HepG2 (cell line): Measurements from ENCODE around the gene IGSF8. TPM values are rescaled to one million over a fixed set of nuclear protein-coding genes. Genes with fewer than 3 reads are reported as not detected.

ENCODE experiments used
- ATAC-seq: fragments of 200-7000 bp; cut with Tn5 transposase; 3 replicates; pipeline ENCODE4 v1.9.1; 2020; ENCODE audit warnings: mild to moderate bottlenecking, moderate library complexity
- BruUV-seq: library from RNA; stranded (reverse); fragments of 400-500 nt; replicated peaks from 2 replicates; lab custom pipeline; 2021; lab: Mats Ljungman, UMichigan
- CTCF ChIA-PET: fragments of 300-600 bp; formaldehyde crosslinking; extraction: SDS; loops from one replicate; lab custom pipeline; 2021; ENCODE audit warnings: low total read pairs, inconsistent platforms, low intra/inter-chr PET ratio; lab: Yijun Ruan, JAX
- POLR2A ChIA-PET: fragments of 350-600 bp; sonication (Branson Sonifier 250); formaldehyde crosslinking; loops from one replicate; lab custom pipeline; 2020; ENCODE audit warnings: antibody characterized with exemption, inconsistent platforms; lab: Yijun Ruan, JAX
- DNase-seq: peaks from one replicate; pipeline ENCODE4 v3.0.0-alpha.2; 2015; ENCODE audit warnings: low spot score
- FAIRE-seq: peaks from 3 replicates; lab custom pipeline; 2011; peaks lifted over from hg19 to GRCh38; lab: Jason Lieb, UNC
- H2AFZ ChIP-seq: one replicate; pipeline ENCODE4 v1.6.1; 2011; ENCODE audit warnings: low read length, inconsistent platforms
- H3K27ac ChIP-seq: fragments of 300-600 bp; 3 replicates; pipeline ENCODE4 v1.8.0; 2011; ENCODE audit warnings: mixed run types, mild to moderate bottlenecking, mixed read lengths, low read length, inconsistent platforms; ENCODE audit not compliant: insufficient read depth; ENCODE audit errors: extremely low read length
- H3K27me3 ChIP-seq, 2 experiments: fragments of 200-600 bp in 1 of 2; 2 replicates in 1 of 2; 3 replicates in 1 of 2; pipeline versions ENCODE4 v1.6.0 to v1.8.0; 2011; ENCODE audit warnings: low read length in 2 of 2, mild to moderate bottlenecking in 2 of 2, moderate library complexity in 2 of 2, inconsistent platforms in 1 of 2; ENCODE audit not compliant: insufficient read depth in 2 of 2, control insufficient read depth in 1 of 2
- H3K36me3 ChIP-seq, 2 experiments: fragments of 200-600 bp in 1 of 2; replicated peaks in 1 of 2; 2 replicates in 1 of 2; 3 replicates in 1 of 2; pipeline versions ENCODE4 v1.5.1 to v1.8.0; 2011; ENCODE audit warnings: low read length in 2 of 2, inconsistent platforms in 1 of 2; ENCODE audit not compliant: insufficient read depth in 2 of 2, control insufficient read depth in 1 of 2
- H3K4me1 ChIP-seq: 2 replicates; pipeline ENCODE4 v1.5.1; 2012; ENCODE audit warnings: low read length, inconsistent platforms; ENCODE audit not compliant: insufficient read depth
- H3K4me2 ChIP-seq: 2 replicates; pipeline ENCODE4 v1.6.0; 2011; ENCODE audit warnings: low read depth, low read length, inconsistent platforms
- H3K4me3 ChIP-seq, 3 experiments: fragments of 200-600 bp in 1 of 3; sonication (generic), shearing (Covaris generic) in 1 of 3; replicated peaks in 1 of 3; 2 replicates each; pipeline ENCODE4 v1.5.1; 2011 to 2016; ENCODE audit warnings: low read length in 3 of 3, inconsistent platforms in 2 of 3, low read depth in 2 of 3, mild to moderate bottlenecking in 2 of 3, control low read depth in 1 of 3, mixed read lengths in 1 of 3; ENCODE audit not compliant: insufficient read depth in 1 of 3
- H3K79me2 ChIP-seq: one replicate; pipeline ENCODE4 v1.6.1; 2011; ENCODE audit warnings: low read length, inconsistent platforms; ENCODE audit not compliant: insufficient read depth
- H3K9ac ChIP-seq: 2 replicates; pipeline ENCODE4 v1.6.0; 2011; ENCODE audit warnings: mild to moderate bottlenecking, low read depth, low read length, inconsistent platforms; ENCODE audit not compliant: insufficient read depth
- H3K9me3 ChIP-seq: 2 replicates; pipeline ENCODE4 v1.5.1; 2012; ENCODE audit warnings: mild to moderate bottlenecking, low read length
- H4K20me1 ChIP-seq: 2 replicates; pipeline ENCODE4 v1.6.0; 2011; ENCODE audit warnings: inconsistent platforms, mild to moderate bottlenecking, low read length, moderate library complexity; ENCODE audit not compliant: insufficient read depth
- CBFB ChIP-seq: sonication (generic); formaldehyde crosslinking; IDR thresholded peaks from 2 replicates; pipeline ENCODE4 v1.4.0; 2020; ENCODE audit warnings: missing genetic modification reagents
- GABPB1 ChIP-seq: IDR thresholded peaks from 2 replicates; pipeline ENCODE4 v1.6.1; 2016; ENCODE audit warnings: mild to moderate bottlenecking, missing genetic modification reagents, moderate library complexity, missing compliant biosample characterization
- LCORL ChIP-seq, 2 experiments: fragments of 450-650 bp in 1 of 2; sonication (generic) in 1 of 2; formaldehyde crosslinking in 1 of 2; IDR thresholded peaks; 2 replicates each; pipeline versions ENCODE4 v1.5.0 to v1.6.1; 2017 to 2020; ENCODE audit warnings: antibody characterized with exemption in 1 of 2, missing genetic modification reagents in 1 of 2
- MAZ ChIP-seq, 2 experiments: sonication (generic) in 1 of 2; formaldehyde crosslinking in 1 of 2; IDR thresholded peaks; 2 replicates each; pipeline versions ENCODE4 v1.5.0 to v1.6.1; 2012 to 2020; ENCODE audit warnings: low read depth in 2 of 2, mild to moderate bottlenecking in 2 of 2, borderline replicate concordance in 1 of 2, improper control_type of control experiment in 1 of 2, low read length in 1 of 2, missing genetic modification reagents in 1 of 2, moderate library complexity in 1 of 2
- MED1 ChIP-seq: sonication (generic); formaldehyde crosslinking; IDR thresholded peaks from 2 replicates; pipeline ENCODE4 v1.4.0; 2020; ENCODE audit warnings: missing genetic modification reagents
- MED8 ChIP-seq: sonication (generic); formaldehyde crosslinking; IDR thresholded peaks from 2 replicates; pipeline ENCODE4 v1.8.1; 2023; ENCODE audit warnings: mild to moderate bottlenecking, missing genetic modification reagents; ENCODE audit not compliant: insufficient replicate concordance
- MEIS2 ChIP-seq: sonication (generic); formaldehyde crosslinking; IDR thresholded peaks from 2 replicates; pipeline ENCODE4 v1.9.0; 2021; ENCODE audit warnings: mild to moderate bottlenecking, missing genetic modification reagents
- PITX1 ChIP-seq: sonication (generic); formaldehyde crosslinking; IDR thresholded peaks from 2 replicates; pipeline ENCODE4 v1.5.1; 2020; ENCODE audit warnings: mild to moderate bottlenecking, missing genetic modification reagents
- RCOR2 ChIP-seq: IDR thresholded peaks from 2 replicates; pipeline ENCODE4 v1.6.1; 2016; ENCODE audit warnings: missing biosample characterization, missing genetic modification reagents
- SAP130 ChIP-seq: IDR thresholded peaks from 2 replicates; pipeline ENCODE4 v1.6.1; 2016; ENCODE audit warnings: low read depth
- SIX4 ChIP-seq: sonication (generic); formaldehyde crosslinking; IDR thresholded peaks from 2 replicates; pipeline ENCODE4 v1.4.0; 2020; ENCODE audit warnings: missing genetic modification reagents
- SMARCC2 ChIP-seq: fragments of 450-650 bp; IDR thresholded peaks from 2 replicates; pipeline ENCODE4 v1.6.1; 2017; ENCODE audit warnings: antibody characterized with exemption, mild to moderate bottlenecking
- ZFY ChIP-seq: sonication (generic); formaldehyde crosslinking; IDR thresholded peaks from 2 replicates; pipeline ENCODE4 v1.4.0; 2020; ENCODE audit warnings: missing genetic modification reagents
- ZNF292 ChIP-seq: sonication (generic); formaldehyde crosslinking; IDR thresholded peaks from 2 replicates; pipeline ENCODE4 v1.8.1; 2022; ENCODE audit warnings: mild to moderate bottlenecking, low read depth, missing genetic modification reagents, borderline replicate concordance
- ZNF501 ChIP-seq: sonication (generic); formaldehyde crosslinking; IDR thresholded peaks from 2 replicates; pipeline ENCODE4 v1.5.1; 2020; ENCODE audit warnings: mild to moderate bottlenecking, moderate library complexity, missing genetic modification reagents
- ZNF562 ChIP-seq: sonication (generic); formaldehyde crosslinking; IDR thresholded peaks from 2 replicates; pipeline ENCODE4 v1.8.0; 2022; ENCODE audit warnings: missing genetic modification reagents, borderline replicate concordance
- ZNF687 ChIP-seq: sonication (generic); formaldehyde crosslinking; IDR thresholded peaks from 2 replicates; pipeline ENCODE4 v1.5.1; 2020; ENCODE audit warnings: mild to moderate bottlenecking, missing genetic modification reagents, moderate library complexity
- ZNF747 ChIP-seq: sonication (generic); formaldehyde crosslinking; IDR thresholded peaks from 2 replicates; pipeline ENCODE4 v1.8.1; 2023; ENCODE audit warnings: missing genetic modification reagents, mild to moderate bottlenecking, borderline replicate concordance
- ZNF773 ChIP-seq: sonication (generic); formaldehyde crosslinking; IDR thresholded peaks from 2 replicates; pipeline ENCODE4 v1.4.0; 2020; ENCODE audit warnings: missing genetic modification reagents, borderline replicate concordance
- ZNF850 ChIP-seq: sonication (generic); formaldehyde crosslinking; conservative IDR thresholded peaks from 2 replicates; pipeline ENCODE4 v1.9.0; 2021; ENCODE audit warnings: mild to moderate bottlenecking, missing genetic modification reagents
- WGBS: methylation state at CpG from one replicate; pipeline ENCODE4 v1.1.6; 2017; ENCODE audit warnings: low lambda C conversion rate; 5-methylcytosine and 5-hydroxymethylcytosine counted together
- in situ Hi-C: cut with HindIII; loops from 2 replicates; pipeline ENCODE4 v1.10.0; 2017; ENCODE audit warnings: low pct_unique_long_range_greater_than_20kb; ENCODE audit not compliant: extremely low pct_ligation_motif_present
- intact Hi-C: fragments of 100-400 bp; cut with micrococcal nuclease; formaldehyde crosslinking; loops from one replicate; pipeline ENCODE4 v1.10.0; 2022; ENCODE audit not compliant: unreplicated experiment
- polyA plus RNA-seq, 8 experiments: library from polyadenylated mRNA; depleted of rRNA in 3 of 8; stranded (reverse) in 7 of 8; unstranded in 1 of 8; fragments of >200 nt; fragmentation: Illumina TruSeq in 4 of 8; extraction: Trizol in 4 of 8; gene quantifications; 2 replicates each; pipeline versions ENCODE4 v1.2.1 to v1.2.3, GENCODE V29; 2011 to 2016; ENCODE audit warnings: low read depth in 4 of 8, missing spikeins in 1 of 8, mixed read lengths in 1 of 8; ENCODE audit not compliant: insufficient read depth in 1 of 8
- total RNA-seq, 5 experiments: library from RNA; depleted of rRNA; stranded (reverse); fragments of >200 nt; fragmentation: Illumina TruSeq; extraction: Trizol; gene quantifications; 2 replicates each; pipeline ENCODE4 v1.2.3, GENCODE V29; 2016; ENCODE audit warnings: low read depth in 1 of 5

IGSF8 gene
- total and polyA plus RNA-seq, 2 of the 13 experiments (the other 11 are each of a cell fraction or from before 2014, with no cell fraction given) = 24.0 to 41.0 TPM

- peak; percentile 81 for DNase-seq
- H3K27me3 ChIP-seq = no peaks in the 10 kb centered on the region; a peak in 1 of 5 replicates
- H3K79me2 ChIP-seq = peaks cover 3% of the 10 kb centered on the region
- H2AFZ ChIP-seq = peak overlapping the region; percentile 80
- no peaks in the 10 kb centered on the region; a peak in 1 of 5 replicates for H3K36me3 ChIP-seq
- in situ Hi-C loops (no loop called here), intact Hi-C loops (loop anchor here (1.0 kb wide), 2 partner anchors 17 to 38 kb away; no protein-coding TSS in a partner anchor)
- peak overlapping the region; percentile 72 for H3K9ac ChIP-seq
- peak overlapping the region; percentile 39 for H3K27ac ChIP-seq
- H3K4me2 ChIP-seq = peak overlapping the region; percentile 92
- POLR2A ChIA-PET = interaction anchor here (0.9 to 3.4 kb wide), 6 partner anchors 8 to 192 kb away, joined by 4 to 25 read pairs (median 5); partner anchors contain the start of genes DCAF8, IGSF8 and PIGM
- ATAC-seq = peak; percentile 95
- BruUV-seq = TSS peak; percentile 85
- H3K4me3 ChIP-seq = peak overlapping the region; percentile 80 to 87 (median 83)
- peak; percentile 57 for FAIRE-seq
- CTCF ChIA-PET = no interaction called here
- H3K9me3 ChIP-seq = no peaks in the 10 kb centered on the region
- peaks cover 83% of the 10 kb centered on the region for H3K4me1 ChIP-seq
- no peaks in the 10 kb centered on the region for H4K20me1 ChIP-seq
- 2% methylated on average over 43 of the region's 46 CpGs for WGBS
- TF ChIP-seq MED1 (CRISPR knock-in tag) = 0 out of 2 replicates have a peak, but pooled peaks have one; percentile 22
- no peak for TF ChIP-seq SIX4
- peak; percentile 61 for TF ChIP-seq SAP130
- TF ChIP-seq ZNF501 = no peak
- peak; percentile 22; the same call in 1 of the 2 replicates for TF ChIP-seq ZNF747 (CRISPR knock-in tag)
- no peak for TF ChIP-seq SMARCC2
- no peak for TF ChIP-seq LCORL (IDR thresholded peaks at IDR 0.05)
- TF ChIP-seq LCORL (CRISPR knock-in tag; IDR thresholded peaks at IDR 0.05) = 0 out of 2 replicates have a peak, but pooled peaks have one; percentile 44
- no peak for TF ChIP-seq MEIS2 (CRISPR knock-in tag)
- peak; percentile 68 for TF ChIP-seq ZFY
- TF ChIP-seq RCOR2 (CRISPR knock-in tag) = no peak
- TF ChIP-seq ZNF687 (CRISPR knock-in tag) = peak; percentile 63
- TF ChIP-seq MAZ (IDR thresholded peaks at IDR 0.05; ENCODE audit: borderline replicate concordance, low read depth, low read length) = no peak
- 0 out of 2 replicates have a peak, but pooled peaks have one; percentile 40 for TF ChIP-seq MAZ (CRISPR knock-in tag; IDR thresholded peaks at IDR 0.05; ENCODE audit: low read depth)
- no peak for TF ChIP-seq ZNF773
- no peak for TF ChIP-seq ZNF562 (CRISPR knock-in tag)
- peak; percentile 27; the same call in 1 of the 2 replicates for TF ChIP-seq PITX1 (CRISPR knock-in tag)
- no peak for TF ChIP-seq ZNF292 (CRISPR knock-in tag)
- no peak for TF ChIP-seq MED8
- no peak for TF ChIP-seq CBFB (CRISPR knock-in tag)
- no peak for TF ChIP-seq ZNF850
- peak; percentile 38; the same call in 1 of the 2 replicates for TF ChIP-seq GABPB1 (CRISPR knock-in tag)
Measured at GRCh38 chr1:160070243-160071163, 27.9 kb downstream of the IGSF8 start.
